Cardiac muscle cell (in vitro differentiated cells and primary cell): ENCODE results near the gene EXOC6B. TPM values are rescaled to one million over a fixed set of nuclear protein-coding genes. Genes with fewer than 3 reads are reported as not detected.

Source experiments
- DNase-seq, 2 donors: peaks; one replicate each; pipeline versions ENCODE4 v3.0.0 to v3.0.0-alpha.2; 2010 to 2017; ENCODE audit warnings: low read depth in 1 of 2, low spot score in 1 of 2
- H3K27ac ChIP-seq: fragments of 200-600 bp; sonication (generic); 2 replicates; pipeline ENCODE4 v1.5.1; 2016
- H3K27me3 ChIP-seq: fragments of 200-600 bp; sonication (generic); 2 replicates; pipeline ENCODE4 v1.6.0; 2016; ENCODE audit warnings: control low read depth
- H3K36me3 ChIP-seq: fragments of 200-600 bp; sonication (generic); 2 replicates; pipeline ENCODE4 v1.5.1; 2016; ENCODE audit warnings: control low read depth
- H3K4me1 ChIP-seq: fragments of 200-600 bp; sonication (generic); 2 replicates; pipeline ENCODE4 v1.8.1; 2017; ENCODE audit warnings: low read depth, mild to moderate bottlenecking, mixed run types
- H3K4me3 ChIP-seq: fragments of 200-600 bp; sonication (generic); 2 replicates; pipeline ENCODE4 v1.5.1; 2016; ENCODE audit warnings: mild to moderate bottlenecking
- H3K9me3 ChIP-seq: fragments of 200-600 bp; sonication (generic); 2 replicates; pipeline ENCODE4 v1.5.1; 2017; ENCODE audit warnings: low read depth, mild to moderate bottlenecking, control low read depth
- polyA plus RNA-seq: library from polyadenylated mRNA; unstranded; fragments of >200 nt; fragmentation: Nextera tagmentation; extraction: Ambion mirVana; gene quantifications from 2 replicates; pipeline ENCODE4 v1.2.1, GENCODE V29; 2016
- total RNA-seq: library from RNA; depleted of rRNA; stranded (reverse); fragments of >200 nt; gene quantifications from 2 replicates; pipeline ENCODE4 v1.2.3, GENCODE V29; 2016
- TF ChIP-seq, protein P1 (sequence below): IDR thresholded peaks from 2 replicates; pipeline ENCODE4 v1.5.1; 2012; ENCODE audit warnings: low read depth, mild to moderate bottlenecking, low read length

The EXOC6B gene
- total and polyA plus RNA-seq, 2 experiments from 2014 or later, result 21.7 to 23.9 TPM

DNA sequence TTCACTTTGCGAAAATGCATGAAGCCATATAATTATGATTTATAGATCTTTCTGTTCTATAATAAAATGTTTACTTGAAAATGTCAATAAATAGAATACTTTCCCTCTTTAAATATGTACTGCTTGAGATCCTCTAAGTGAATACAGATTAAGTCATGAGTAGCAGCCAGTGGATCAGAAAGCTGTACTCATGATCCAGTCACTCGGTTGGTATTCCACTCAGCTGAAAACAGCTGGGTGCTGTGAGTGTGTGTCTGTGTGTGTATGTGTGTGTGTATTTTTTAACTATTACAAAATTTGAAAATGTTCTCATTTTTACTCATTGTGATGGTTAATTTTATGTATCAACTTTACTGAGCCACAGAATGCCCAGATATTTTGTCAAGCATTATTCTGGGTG is 536.5 kb downstream of the EXOC6B start:
- no peaks in the 10 kb centered on the region for H3K9me3 ChIP-seq
- TF ChIP-seq, protein P1, sequence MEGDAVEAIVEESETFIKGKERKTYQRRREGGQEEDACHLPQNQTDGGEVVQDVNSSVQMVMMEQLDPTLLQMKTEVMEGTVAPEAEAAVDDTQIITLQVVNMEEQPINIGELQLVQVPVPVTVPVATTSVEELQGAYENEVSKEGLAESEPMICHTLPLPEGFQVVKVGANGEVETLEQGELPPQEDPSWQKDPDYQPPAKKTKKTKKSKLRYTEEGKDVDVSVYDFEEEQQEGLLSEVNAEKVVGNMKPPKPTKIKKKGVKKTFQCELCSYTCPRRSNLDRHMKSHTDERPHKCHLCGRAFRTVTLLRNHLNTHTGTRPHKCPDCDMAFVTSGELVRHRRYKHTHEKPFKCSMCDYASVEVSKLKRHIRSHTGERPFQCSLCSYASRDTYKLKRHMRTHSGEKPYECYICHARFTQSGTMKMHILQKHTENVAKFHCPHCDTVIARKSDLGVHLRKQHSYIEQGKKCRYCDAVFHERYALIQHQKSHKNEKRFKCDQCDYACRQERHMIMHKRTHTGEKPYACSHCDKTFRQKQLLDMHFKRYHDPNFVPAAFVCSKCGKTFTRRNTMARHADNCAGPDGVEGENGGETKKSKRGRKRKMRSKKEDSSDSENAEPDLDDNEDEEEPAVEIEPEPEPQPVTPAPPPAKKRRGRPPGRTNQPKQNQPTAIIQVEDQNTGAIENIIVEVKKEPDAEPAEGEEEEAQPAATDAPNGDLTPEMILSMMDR, result no peak
- no peak overlapping the region for H3K27ac ChIP-seq
- no peak overlapping the region for H3K4me3 ChIP-seq
- no peaks in the 10 kb centered on the region for H3K36me3 ChIP-seq
- no peaks in the 10 kb centered on the region for H3K27me3 ChIP-seq
- no peak for DNase-seq
- no peaks in the 10 kb centered on the region for H3K4me1 ChIP-seq

DNA sequence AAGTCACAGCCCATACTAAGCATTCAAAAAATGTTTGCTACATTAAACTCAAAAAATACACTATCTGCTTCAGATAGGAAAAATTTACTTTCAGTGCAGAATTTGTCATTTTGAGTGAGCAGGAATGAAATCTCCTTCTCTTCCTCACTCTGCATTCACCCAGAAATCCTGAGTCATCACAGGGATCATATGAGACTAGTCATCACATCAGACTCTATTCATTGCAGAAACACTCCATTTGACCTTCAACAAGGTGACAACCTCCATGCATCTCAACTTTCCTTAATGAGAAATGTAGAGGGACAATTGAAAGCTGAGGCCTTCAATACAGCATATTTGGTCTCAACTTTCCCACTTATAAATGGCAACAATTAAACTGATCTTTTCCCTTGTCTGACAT is 547.8 kb downstream of the EXOC6B start:
- TF ChIP-seq, protein P1, result no peak
- H3K27me3 ChIP-seq, result no peaks in the 10 kb centered on the region
- no peak overlapping the region for H3K4me3 ChIP-seq
- peak in 1 of 2 donors; percentile 50 for DNase-seq
- H3K4me1 ChIP-seq, result peaks cover 20% of the 10 kb centered on the region
- H3K27ac ChIP-seq, result no peak overlapping the region
- no peaks in the 10 kb centered on the region for H3K36me3 ChIP-seq
- H3K9me3 ChIP-seq, result no peaks in the 10 kb centered on the region

DNA sequence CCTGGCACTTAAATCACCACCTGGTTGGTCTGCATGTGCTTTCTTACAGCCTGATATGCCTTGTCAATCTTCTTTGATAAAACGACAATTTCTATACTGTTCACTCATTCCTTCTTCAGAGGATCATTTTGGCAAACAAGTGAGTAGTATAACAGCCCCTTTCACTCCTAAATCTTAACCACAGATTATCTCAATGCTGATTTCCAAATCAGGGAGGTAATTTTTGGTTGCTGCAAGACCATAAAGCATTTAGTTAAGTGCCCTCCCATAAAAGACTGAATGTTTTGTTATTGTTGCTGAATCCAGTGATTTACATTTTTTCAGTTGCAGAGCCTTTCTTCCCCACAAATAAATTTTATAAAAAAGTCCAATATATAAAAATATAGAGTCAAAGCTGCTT is 549.0 kb downstream of the EXOC6B start:
- TF ChIP-seq, protein P1, result no peak
- Histone ChIP-seq H3K4me1 (peaks cover 22% of the 10 kb centered on the region), H3K4me3 (no peak overlapping the region), H3K27me3 (no peaks in the 10 kb centered on the region), H3K9me3 (no peaks in the 10 kb centered on the region), H3K27ac (no peak overlapping the region), H3K36me3 (no peaks in the 10 kb centered on the region)
- DNase-seq, result peak in 1 of 2 donors; percentile 30

DNA sequence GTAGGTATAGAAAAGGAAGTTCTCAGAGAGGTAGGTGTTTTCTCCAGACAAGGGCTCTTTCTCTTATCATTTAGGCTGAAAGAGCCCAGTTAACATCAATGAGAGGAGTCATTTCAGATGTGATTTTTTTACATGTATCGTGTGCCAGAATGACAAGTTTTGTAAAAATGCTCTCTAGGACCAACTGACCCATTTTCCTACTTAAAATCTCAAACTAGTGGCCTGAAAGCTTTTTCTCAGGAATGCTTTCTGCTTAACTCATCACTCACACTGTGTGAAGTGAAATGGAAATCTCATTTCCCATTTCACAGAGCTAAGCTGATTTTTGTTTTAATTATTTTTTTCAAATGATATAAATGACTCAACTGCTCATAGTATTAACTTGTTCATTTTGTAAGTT is 549.5 kb downstream of the EXOC6B start:
- no peaks in the 10 kb centered on the region for H3K36me3 ChIP-seq
- DNase-seq, result no peak
- H3K27me3 ChIP-seq, result no peaks in the 10 kb centered on the region
- H3K4me3 ChIP-seq, result no peak overlapping the region
- TF ChIP-seq, protein P1, result no peak
- no peaks in the 10 kb centered on the region for H3K9me3 ChIP-seq
- H3K4me1 ChIP-seq, result peaks cover 26% of the 10 kb centered on the region
- no peak overlapping the region for H3K27ac ChIP-seq

DNA sequence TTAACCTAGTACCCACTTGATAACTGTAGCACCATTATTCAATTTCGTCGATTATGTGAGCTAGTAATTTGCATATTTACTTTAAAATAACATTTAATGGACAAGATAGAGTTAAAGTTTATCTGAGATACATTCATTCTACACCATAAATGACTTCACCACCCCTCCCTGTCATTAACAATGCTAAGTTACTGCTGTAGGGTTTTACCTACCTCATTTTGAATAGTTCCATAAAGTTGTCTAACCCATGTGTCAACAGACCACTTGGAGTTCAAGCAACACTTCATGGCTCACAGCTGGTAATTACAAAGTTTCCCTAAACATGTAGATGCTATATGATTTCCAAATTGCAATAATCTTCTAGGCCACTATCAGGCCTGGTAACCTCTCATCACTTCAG is 550.7 kb downstream of the EXOC6B start:
- no peaks in the 10 kb centered on the region for H3K27me3 ChIP-seq
- no peak overlapping the region for H3K4me3 ChIP-seq
- TF ChIP-seq, protein P1, result no peak
- peaks cover 30% of the 10 kb centered on the region for H3K4me1 ChIP-seq
- H3K9me3 ChIP-seq, result no peaks in the 10 kb centered on the region
- H3K27ac ChIP-seq, result no peak overlapping the region
- no peaks in the 10 kb centered on the region for H3K36me3 ChIP-seq
- no peak for DNase-seq

DNA sequence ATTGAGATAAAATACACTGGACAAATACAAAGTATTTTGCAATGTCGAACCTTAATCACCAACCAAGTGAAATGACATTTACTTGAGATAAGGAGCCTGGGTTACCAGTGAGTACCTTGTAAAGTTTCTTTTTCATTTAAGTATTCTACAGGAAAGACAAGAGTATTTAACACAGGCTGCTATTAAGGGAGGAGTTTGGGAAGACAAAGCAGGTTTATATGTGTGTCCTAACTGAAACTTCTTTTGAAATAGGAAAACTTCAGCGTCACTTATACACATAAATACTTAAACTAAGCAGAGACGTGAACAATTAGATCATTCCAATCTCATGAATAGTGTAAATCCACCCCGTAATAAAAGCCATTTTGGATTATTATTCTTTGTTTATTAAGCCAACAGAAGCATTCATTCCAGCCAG is 551.4 kb downstream of the EXOC6B start:
- H3K4me3 ChIP-seq, result no peak overlapping the region

More for the DNA sequence above, 551.4 kb downstream of the EXOC6B start:
- Histone ChIP-seq H3K27me3 (no peaks in the 10 kb centered on the region), H3K27ac (no peak overlapping the region), H3K9me3 (no peaks in the 10 kb centered on the region), H3K4me1 (peaks cover 36% of the 10 kb centered on the region), H3K36me3 (no peaks in the 10 kb centered on the region)
- TF ChIP-seq, protein P1, result no peak
- DNase-seq, result no peak
